CD8-positive, alpha-beta memory T cell (primary cell): ENCODE data around the gene PEX14. TPM values are rescaled to one million over a fixed set of nuclear protein-coding genes. Genes with fewer than 3 reads are reported as not detected.
"Not testable (repeated sequence)": the region's sequence is repeated elsewhere in the genome, so short reads cannot be mapped to it uniquely, and the experiment has no call there.

Experiments used
- CTCF ChIA-PET: fragments of 350-600 bp; sonication (Branson Sonifier 250); formaldehyde crosslinking; loops from one replicate; lab custom pipeline; 2021; ENCODE audit warnings: antibody characterized with exemption; lab: Charles Lee
- POLR2A ChIA-PET: fragments of 350-600 bp; sonication (Branson Sonifier 250); formaldehyde crosslinking; loops from one replicate; lab custom pipeline; 2021; ENCODE audit warnings: antibody characterized with exemption; lab: Charles Lee
- DNase-seq, 5 donors: peaks; one replicate each; pipeline versions ENCODE4 v3.0.0 to v3.0.0-alpha.2; 2020 to 2022; ENCODE audit warnings: mixed read lengths in 1 of 5
- H3K27ac ChIP-seq: one replicate; pipeline ENCODE4 v1.7.0; 2013; ENCODE audit warnings: low read depth, mild to moderate bottlenecking, low read length, moderate library complexity
- H3K27me3 ChIP-seq: 2 replicates; pipeline ENCODE4 v1.7.0; 2013; ENCODE audit warnings: low read length, mild to moderate bottlenecking; ENCODE audit not compliant: insufficient read depth, poor library complexity, severe bottlenecking
- H3K36me3 ChIP-seq: 2 replicates; pipeline ENCODE4 v1.7.0; 2013; ENCODE audit warnings: mild to moderate bottlenecking, low read length, moderate library complexity; ENCODE audit not compliant: insufficient read depth
- H3K4me1 ChIP-seq: 2 replicates; pipeline ENCODE4 v1.7.0; 2013; ENCODE audit warnings: mild to moderate bottlenecking, low read length, moderate library complexity; ENCODE audit not compliant: insufficient read depth
- H3K4me3 ChIP-seq: 2 replicates; pipeline ENCODE4 v1.7.0; 2013; ENCODE audit warnings: mild to moderate bottlenecking, low read length
- H3K9me3 ChIP-seq: 2 replicates; pipeline ENCODE4 v1.7.0; 2013; ENCODE audit warnings: mild to moderate bottlenecking, low read length
- H3K27ac Mint-ChIP-seq, 8 donors: one replicate each; pipeline ENCODE4 v1.8.0; 2020 to 2021; ENCODE audit warnings: mixed read lengths in 8 of 8, mild to moderate bottlenecking in 6 of 8, inconsistent platforms in 3 of 8, moderate library complexity in 3 of 8
- H3K27me3 Mint-ChIP-seq, 2 donors: one replicate each; pipeline ENCODE4 v1.8.0; 2020 to 2021; ENCODE audit warnings: mixed read lengths in 2 of 2, mild to moderate bottlenecking in 1 of 2, moderate library complexity in 1 of 2
- H3K36me3 Mint-ChIP-seq, 3 donors: one replicate each; pipeline ENCODE4 v1.8.0; 2020 to 2021; ENCODE audit warnings: mixed read lengths in 3 of 3, inconsistent platforms in 1 of 3, mild to moderate bottlenecking in 1 of 3
- H3K4me1 Mint-ChIP-seq, 3 donors: one replicate each; pipeline ENCODE4 v1.8.0; 2020 to 2021; ENCODE audit warnings: mixed read lengths in 3 of 3, inconsistent platforms in 1 of 3, mild to moderate bottlenecking in 1 of 3
- H3K4me3 Mint-ChIP-seq, 7 donors: one replicate each; pipeline ENCODE4 v1.8.0; 2020 to 2021; ENCODE audit warnings: mixed read lengths in 7 of 7, mild to moderate bottlenecking in 6 of 7, moderate library complexity in 4 of 7, inconsistent platforms in 2 of 7
- H3K9me3 Mint-ChIP-seq, 5 donors: one replicate each; pipeline ENCODE4 v1.8.0; 2020 to 2022; ENCODE audit warnings: mixed read lengths in 5 of 5, mild to moderate bottlenecking in 3 of 5, moderate library complexity in 2 of 5, inconsistent platforms in 1 of 5
- polyA plus RNA-seq: library from polyadenylated mRNA; unstranded; fragments of 300-500 nt; fragmentation: Illumina TruSeq; gene quantifications from one replicate; pipeline ENCODE4 v1.2.3, GENCODE V29; 2021
- total RNA-seq, 2 experiments: library from RNA; stranded (reverse); gene quantifications; one replicate each; pipeline ENCODE4 v1.2.3, GENCODE V29; 2021

PEX14 gene
- total and polyA plus RNA-seq, 3 experiments from 2014 or later: 5.1 to 22.2 (median 18.2) TPM

DNA sequence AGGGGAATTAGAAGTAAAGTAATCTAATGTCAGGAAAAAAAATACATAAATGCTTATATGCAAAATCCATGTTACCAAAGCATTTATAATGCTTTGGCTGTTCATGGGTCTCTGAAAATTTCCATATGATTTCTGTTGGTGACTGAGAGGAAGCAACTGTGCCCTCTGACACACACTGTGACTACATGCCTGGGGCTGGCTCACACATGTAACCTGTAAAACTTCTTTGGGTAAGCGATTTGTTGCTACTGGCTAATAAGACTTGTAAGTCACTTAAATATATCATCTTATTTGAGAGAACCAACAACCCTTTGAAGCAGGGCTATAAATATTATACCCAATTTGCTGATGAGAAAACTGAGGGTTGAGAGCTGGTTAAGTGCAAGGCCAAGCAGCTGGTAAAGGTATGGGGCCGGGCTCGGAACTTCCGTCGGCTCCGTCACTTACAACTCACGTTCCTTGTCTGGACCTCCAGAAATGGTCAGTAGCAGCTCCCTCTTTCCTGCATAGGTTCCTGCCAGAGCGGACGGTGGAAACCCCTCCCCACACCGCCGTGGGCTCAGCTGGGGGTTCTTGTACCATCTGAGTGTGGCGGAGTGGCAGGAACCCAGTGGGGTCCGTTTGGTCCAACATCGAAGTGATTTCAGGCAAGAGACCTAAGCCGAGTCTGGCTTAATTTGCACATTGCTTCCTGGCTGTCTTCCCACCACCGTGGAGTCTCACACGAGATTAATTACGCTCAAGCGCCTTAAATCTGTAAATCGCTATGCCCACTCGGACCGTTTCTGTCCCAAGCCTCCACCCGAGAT, 3.1 kb upstream of the PEX14 start:
- CTCF ChIA-PET: interaction anchor here (0.8 to 1.7 kb wide), 3 partner anchors 23 to 42 kb away, joined by 3 to 7 read pairs (median 4); no protein-coding TSS in a partner anchor
- no peaks in the 10 kb centered on the region for H3K9me3 Mint-ChIP-seq
- H3K4me1 Mint-ChIP-seq: peaks cover 40 to 49% (median 48%) of the 10 kb centered on the region in 3 donors
- peaks cover 0 to 41% (median 5%) of the 10 kb centered on the region in 3 donors for H3K36me3 Mint-ChIP-seq
- peaks cover 0 to 2% of the 10 kb centered on the region in 2 donors for H3K27me3 Mint-ChIP-seq
- no peak for DNase-seq
- peak overlapping the region; percentile 75 for H3K4me3 ChIP-seq
- H3K4me3 Mint-ChIP-seq: peak overlapping the region; percentile 89 to 98 (median 94)
- POLR2A ChIA-PET: no interaction called here
- peak overlapping the region; percentile 57 for H3K27ac ChIP-seq
- H3K27me3 ChIP-seq: no peaks in the 10 kb centered on the region
- H3K4me1 ChIP-seq: peaks cover 29% of the 10 kb centered on the region
- peak overlapping the region; percentile 71 to 97 (median 88) for H3K27ac Mint-ChIP-seq
- peaks cover 17% of the 10 kb centered on the region for H3K36me3 ChIP-seq
- H3K9me3 ChIP-seq: no peaks in the 10 kb centered on the region

- peak within 1 kb of the TSS; percentile 75 for H3K4me3 ChIP-seq
- H3K4me1 ChIP-seq: peaks cover 29% of the 10 kb centered on the region
- DNase-seq: peak; percentile 85 to 94 (median 88)
- peak within 1 kb of the TSS; percentile 74 for H3K27ac ChIP-seq
- peaks cover 0 to 2% of the 10 kb centered on the region in 2 donors for H3K27me3 Mint-ChIP-seq
- no peaks in the 10 kb centered on the region for H3K9me3 ChIP-seq
- peaks cover 0 to 33% (median 5%) of the 10 kb centered on the region in 3 donors for H3K36me3 Mint-ChIP-seq
- ChIA-PET CTCF (interaction anchor here (0.8 to 1.2 kb wide), 2 partner anchors 22 to 43 kb away, joined by 3 to 4 read pairs; no protein-coding TSS in a partner anchor), POLR2A (no interaction called here)
- H3K9me3 Mint-ChIP-seq: no peaks in the 10 kb centered on the region
- peak within 1 kb of the TSS; percentile 89 to 98 (median 94) for H3K4me3 Mint-ChIP-seq
- peaks cover 43 to 55% (median 50%) of the 10 kb centered on the region in 3 donors for H3K4me1 Mint-ChIP-seq
- H3K36me3 ChIP-seq: peaks cover 17% of the 10 kb centered on the region
- peak within 1 kb of the TSS; percentile 71 to 97 (median 88) for H3K27ac Mint-ChIP-seq
- no peaks in the 10 kb centered on the region for H3K27me3 ChIP-seq
These were observed 2.3 kb upstream of the PEX14 start, which contains the start of gene DFFA for GRCh38 chr1:10472220-10473144. Gene DFFA, minus strand, starts transcription at chr1:10472529. Its CDS starts 71 bp downstream, at chr1:10472458.

- Histone ChIP-seq H3K36me3 (peaks cover 11% of the 10 kb centered on the region), H3K27me3 (no peaks in the 10 kb centered on the region), H3K4me3 (peak overlapping the region; percentile 75), H3K27ac (peak overlapping the region; percentile 74), H3K4me1 (peaks cover 29% of the 10 kb centered on the region), H3K9me3 (no peaks in the 10 kb centered on the region)
- H3K4me1 Mint-ChIP-seq: peaks cover 44 to 59% (median 50%) of the 10 kb centered on the region in 3 donors
- peaks cover 0 to 2% of the 10 kb centered on the region in 2 donors for H3K27me3 Mint-ChIP-seq
- ChIA-PET POLR2A (no interaction called here), CTCF (interaction anchor here (0.8 to 1.4 kb wide), 2 partner anchors 20 to 21 kb away, joined by 3 read pairs; no protein-coding TSS in a partner anchor)
- DNase-seq: no peak
- no peaks in the 10 kb centered on the region for H3K9me3 Mint-ChIP-seq
- peak overlapping the region in 5 of 8 donors; percentile 50 to 94 (median 71) for H3K27ac Mint-ChIP-seq
- H3K36me3 Mint-ChIP-seq: peaks cover 0 to 25% (median 0%) of the 10 kb centered on the region in 3 donors
- peak overlapping the region; percentile 89 to 98 (median 94) for H3K4me3 Mint-ChIP-seq
These were observed 1.5 kb upstream of the PEX14 start for GRCh38 chr1:10473145-10473765.

- H3K9me3 ChIP-seq, H3K9me3 Mint-ChIP-seq, H3K36me3 ChIP-seq, POLR2A ChIA-PET, H3K27me3 Mint-ChIP-seq, H3K27me3 ChIP-seq, DNase-seq: not testable (repeated sequence)
- H3K36me3 Mint-ChIP-seq: peaks cover 0 to 16% (median 0%) of the 10 kb centered on the region in 3 donors
- Histone ChIP-seq H3K4me3 (peak overlapping the region; percentile 81), H3K4me1 (peaks cover 29% of the 10 kb centered on the region), H3K27ac (peak overlapping the region; percentile 74)
- peaks cover 46 to 61% (median 51%) of the 10 kb centered on the region in 3 donors for H3K4me1 Mint-ChIP-seq
- H3K4me3 Mint-ChIP-seq: peak overlapping the region; percentile 89 to 97 (median 92)
- peak overlapping the region in 7 of 8 donors; percentile 23 to 92 (median 82) for H3K27ac Mint-ChIP-seq
- CTCF ChIA-PET: interaction anchor here (0.8 to 1.4 kb wide), 3 partner anchors 20 to 21 kb away, joined by 3 to 6 read pairs (median 3); no protein-coding TSS in a partner anchor
These were observed 489 bp upstream of the PEX14 start for GRCh38 chr1:10474309-10474612.

- H3K4me3 Mint-ChIP-seq: peak overlapping the region; percentile 89 to 97 (median 93)
- no peaks in the 10 kb centered on the region for H3K9me3 Mint-ChIP-seq
- peak overlapping the region; percentile 59 to 95 (median 88) for H3K27ac Mint-ChIP-seq
- Histone ChIP-seq H3K4me3 (peak overlapping the region; percentile 81), H3K27ac (peak overlapping the region; percentile 74), H3K36me3 (no peaks in the 10 kb centered on the region), H3K4me1 (peaks cover 29% of the 10 kb centered on the region), H3K27me3 (no peaks in the 10 kb centered on the region), H3K9me3 (no peaks in the 10 kb centered on the region)
- H3K4me1 Mint-ChIP-seq: peaks cover 49 to 65% (median 55%) of the 10 kb centered on the region in 3 donors
- H3K36me3 Mint-ChIP-seq: peaks cover 0 to 16% (median 3%) of the 10 kb centered on the region in 3 donors
- ChIA-PET POLR2A (interaction anchor here (0.6 to 1.0 kb wide), 2 partner anchors 9 to 14 kb away, joined by 3 to 6 read pairs; no protein-coding TSS in a partner anchor), CTCF (interaction anchor here (1.4 kb wide), 1 partner anchor 19 kb away, joined by 6 read pairs; no protein-coding TSS in a partner anchor)
- peaks cover 0 to 2% of the 10 kb centered on the region in 2 donors for H3K27me3 Mint-ChIP-seq
- DNase-seq: no peak
These were observed 760 bp downstream of the PEX14 start for GRCh38 chr1:10475510-10475909.

DNA sequence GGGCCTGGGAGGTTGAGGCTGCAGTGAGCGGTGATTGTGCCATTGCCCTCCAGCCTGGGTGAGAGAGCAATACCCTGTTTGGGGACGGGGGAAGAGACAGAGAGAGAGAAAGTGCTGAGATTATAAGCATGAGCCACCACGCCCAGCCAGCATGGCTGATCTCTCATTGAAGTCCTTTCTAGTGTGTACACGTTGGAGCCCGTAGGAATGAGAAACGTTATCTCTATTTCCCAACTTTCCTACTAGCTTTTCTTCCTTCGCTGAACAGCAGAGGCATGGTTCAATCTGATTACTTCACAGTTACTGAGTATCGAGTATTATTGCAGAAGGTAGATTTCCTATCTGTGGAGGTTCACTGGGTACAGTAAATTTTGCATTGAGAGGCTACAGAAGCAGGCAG, 4.5 kb downstream of the PEX14 start:
- H3K9me3 Mint-ChIP-seq: no peaks in the 10 kb centered on the region
- Histone ChIP-seq H3K27ac (no peak overlapping the region), H3K4me3 (no peak overlapping the region), H3K36me3 (no peaks in the 10 kb centered on the region), H3K4me1 (peaks cover 15% of the 10 kb centered on the region), H3K27me3 (no peaks in the 10 kb centered on the region), H3K9me3 (no peaks in the 10 kb centered on the region)
- ChIA-PET POLR2A (no interaction called here), CTCF (interaction anchor here (1.9 kb wide), 1 partner anchor 15 kb away, joined by 4 read pairs; no protein-coding TSS in a partner anchor)
- DNase-seq: no peak
- H3K27ac Mint-ChIP-seq: peak overlapping the region in 2 of 8 donors; percentile 39 to 90
- H3K27me3 Mint-ChIP-seq: peaks cover 0 to 2% of the 10 kb centered on the region in 2 donors
- no peak overlapping the region for H3K4me3 Mint-ChIP-seq
- H3K4me1 Mint-ChIP-seq: peaks cover 33 to 47% (median 36%) of the 10 kb centered on the region in 3 donors
- peaks cover 0 to 14% (median 5%) of the 10 kb centered on the region in 3 donors for H3K36me3 Mint-ChIP-seq

- H3K36me3 ChIP-seq: no peaks in the 10 kb centered on the region
- Mint-ChIP-seq H3K9me3 (no peaks in the 10 kb centered on the region), H3K4me3 (no peak overlapping the region), H3K36me3 (peaks cover 0 to 14% (median 8%) of the 10 kb centered on the region in 3 donors), H3K4me1 (peaks cover 31 to 44% (median 31%) of the 10 kb centered on the region in 3 donors), H3K27ac (peak overlapping the region in 2 of 8 donors; percentile 33 to 76), H3K27me3 (no peaks in the 10 kb centered on the region)
- H3K4me1 ChIP-seq: peaks cover 10% of the 10 kb centered on the region
- H3K27me3 ChIP-seq: no peaks in the 10 kb centered on the region
- H3K27ac ChIP-seq: no peak overlapping the region
- H3K4me3 ChIP-seq: no peak overlapping the region
- ChIA-PET POLR2A (no interaction called here), CTCF (no interaction called here)
- no peak for DNase-seq
- no peaks in the 10 kb centered on the region for H3K9me3 ChIP-seq
These were observed 5.9 kb downstream of the PEX14 start for GRCh38 chr1:10480614-10481013.
